SK-N-SH treated with all-trans-retinoic acid at 6 μM for 48 hours (cell line): ENCODE data around the gene IMMT.

ENCODE experiments used
- ATAC-seq: fragments of 200-7000 bp; cut with Tn5 transposase; 3 replicates; pipeline ENCODE4 v1.9.1; 2020; ENCODE audit warnings: mild to moderate bottlenecking, moderate library complexity
- BACH2 ChIP-seq: fragments of 250-450 bp; sonication (Bioruptor Pico); IDR thresholded peaks from 2 replicates; pipeline ENCODE4 v1.9.0; 2021; ENCODE audit warnings: mild to moderate bottlenecking, borderline replicate concordance
- CSDC2 ChIP-seq: fragments of 250-450 bp; sonication (Bioruptor Pico); IDR thresholded peaks from 2 replicates; pipeline ENCODE4 v1.5.0; 2020; ENCODE audit warnings: mild to moderate bottlenecking, moderate library complexity
- CSRNP3 ChIP-seq: fragments of 250-450 bp; sonication (Bioruptor Pico); IDR thresholded peaks from 2 replicates; pipeline ENCODE4 v1.5.1; 2021; ENCODE audit warnings: mild to moderate bottlenecking, moderate library complexity
- ESRRG ChIP-seq: fragments of 250-450 bp; sonication (Bioruptor Pico); IDR thresholded peaks from 2 replicates; pipeline ENCODE4 v1.6.1; 2021; ENCODE audit warnings: mild to moderate bottlenecking
- GLIS3 ChIP-seq: fragments of 250-450 bp; sonication (Bioruptor Pico); IDR thresholded peaks from 2 replicates; pipeline ENCODE4 v1.5.0; 2020; ENCODE audit warnings: mild to moderate bottlenecking, moderate library complexity
- OSR1 ChIP-seq: fragments of 250-450 bp; sonication (Bioruptor Pico); IDR thresholded peaks from 2 replicates; pipeline ENCODE4 v1.8.0; 2022; ENCODE audit warnings: moderate library complexity, mild to moderate bottlenecking, inconsistent platforms
- PPARA ChIP-seq: fragments of 250-450 bp; sonication (Bioruptor Pico); IDR thresholded peaks from 2 replicates; pipeline ENCODE4 v1.5.0; 2020; ENCODE audit warnings: mild to moderate bottlenecking, borderline replicate concordance
- RARB ChIP-seq: fragments of 250-450 bp; sonication (Bioruptor Pico); IDR thresholded peaks from 2 replicates; pipeline ENCODE4 v1.8.0; 2021; ENCODE audit warnings: mild to moderate bottlenecking, moderate library complexity
- SNAI2 ChIP-seq: fragments of 250-450 bp; sonication (Bioruptor Pico); IDR thresholded peaks from 2 replicates; pipeline ENCODE4 v1.5.0; 2020; ENCODE audit warnings: mild to moderate bottlenecking, moderate library complexity
- TOX ChIP-seq: fragments of 250-450 bp; sonication (Bioruptor Pico); IDR thresholded peaks from 2 replicates; pipeline ENCODE4 v1.8.0; 2021; ENCODE audit warnings: mild to moderate bottlenecking, moderate library complexity, borderline replicate concordance
- ZC3H10 ChIP-seq: fragments of 250-450 bp; sonication (Bioruptor Pico); IDR thresholded peaks from 2 replicates; pipeline ENCODE4 v1.5.1; 2021; ENCODE audit warnings: mild to moderate bottlenecking, moderate library complexity
- ZFP3 ChIP-seq: fragments of 250-450 bp; sonication (Bioruptor Pico); IDR thresholded peaks from 2 replicates; pipeline ENCODE4 v1.5.0; 2020; ENCODE audit warnings: mild to moderate bottlenecking, moderate library complexity
- ZFP30 ChIP-seq: fragments of 450-650 bp; formaldehyde crosslinking; IDR thresholded peaks from 2 replicates; pipeline ENCODE4 v1.5.0; 2022; ENCODE audit warnings: mild to moderate bottlenecking, moderate library complexity
- ZNF565 ChIP-seq: fragments of 450-650 bp; formaldehyde crosslinking; conservative IDR thresholded peaks from 2 replicates; pipeline ENCODE4 v1.5.0; 2020; ENCODE audit warnings: low read depth, mild to moderate bottlenecking, moderate library complexity
- ZNF70 ChIP-seq: fragments of 450-650 bp; formaldehyde crosslinking; IDR thresholded peaks from 2 replicates; pipeline ENCODE4 v1.5.0; 2020; ENCODE audit warnings: mild to moderate bottlenecking, moderate library complexity
- ZNF8 ChIP-seq: fragments of 450-650 bp; formaldehyde crosslinking; IDR thresholded peaks from 2 replicates; pipeline ENCODE4 v1.5.0; 2020; ENCODE audit warnings: mild to moderate bottlenecking, moderate library complexity
- TF ChIP-seq, protein P1 (sequence below): fragments of 250-450 bp; sonication (Bioruptor Pico); IDR thresholded peaks from 2 replicates; pipeline ENCODE4 v1.5.1; 2020; ENCODE audit warnings: low read depth, mild to moderate bottlenecking, moderate library complexity
- TF ChIP-seq, protein P2 (sequence below): fragments of 250-450 bp; sonication (Bioruptor Pico); IDR thresholded peaks from 2 replicates; pipeline ENCODE4 v1.8.0; 2021; ENCODE audit warnings: low read depth, mild to moderate bottlenecking, moderate library complexity, borderline replicate concordance
- TF ChIP-seq, protein P3 (sequence below): fragments of 250-450 bp; sonication (Bioruptor Pico); IDR thresholded peaks from 2 replicates; pipeline ENCODE4 v1.8.0; 2020; ENCODE audit warnings: mild to moderate bottlenecking, moderate library complexity, borderline replicate concordance

Gene IMMT

DNA sequence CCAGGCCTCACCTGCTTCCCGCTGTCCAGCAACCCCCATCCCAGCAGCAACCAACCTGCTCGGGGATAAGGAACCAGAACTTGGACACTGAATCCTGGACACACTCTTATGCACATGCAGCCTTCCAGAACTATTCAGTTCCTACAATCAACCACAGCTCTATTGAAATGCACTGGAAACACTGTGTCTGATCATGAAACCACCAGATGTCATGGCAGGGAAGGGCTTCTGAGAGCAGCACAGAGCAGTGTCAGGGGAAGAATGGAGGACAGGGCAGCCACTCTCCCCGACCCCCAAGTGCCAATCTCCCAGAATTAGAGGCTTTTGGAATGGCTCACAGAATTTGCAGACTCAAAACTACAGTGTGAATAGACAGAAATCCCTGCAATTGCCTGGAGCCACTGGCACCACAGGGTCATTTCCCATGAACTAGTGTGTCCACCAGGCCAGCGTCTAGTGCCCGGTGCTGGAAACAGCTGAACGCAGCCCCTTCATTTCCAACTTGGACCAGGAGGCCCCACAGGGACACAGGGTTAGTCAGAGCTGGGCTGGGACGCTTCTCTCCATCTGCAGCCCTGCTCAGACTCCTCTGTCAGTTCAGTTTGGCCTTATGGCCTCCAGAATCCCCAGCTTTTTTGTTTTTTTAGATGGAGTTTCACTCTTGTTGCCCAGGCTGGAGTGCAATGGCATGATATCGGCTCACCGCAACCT lies 29.5 kb upstream of the IMMT start:
- TF ChIP-seq, protein P1, sequence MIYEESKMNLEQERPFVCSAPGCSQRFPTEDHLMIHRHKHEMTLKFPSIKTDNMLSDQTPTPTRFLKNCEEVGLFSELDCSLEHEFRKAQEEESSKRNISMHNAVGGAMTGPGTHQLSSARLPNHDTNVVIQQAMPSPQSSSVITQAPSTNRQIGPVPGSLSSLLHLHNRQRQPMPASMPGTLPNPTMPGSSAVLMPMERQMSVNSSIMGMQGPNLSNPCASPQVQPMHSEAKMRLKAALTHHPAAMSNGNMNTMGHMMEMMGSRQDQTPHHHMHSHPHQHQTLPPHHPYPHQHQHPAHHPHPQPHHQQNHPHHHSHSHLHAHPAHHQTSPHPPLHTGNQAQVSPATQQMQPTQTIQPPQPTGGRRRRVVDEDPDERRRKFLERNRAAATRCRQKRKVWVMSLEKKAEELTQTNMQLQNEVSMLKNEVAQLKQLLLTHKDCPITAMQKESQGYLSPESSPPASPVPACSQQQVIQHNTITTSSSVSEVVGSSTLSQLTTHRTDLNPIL (CRISPR knock-in tag), result no peak
- TF ChIP-seq RARB (CRISPR knock-in tag), result no peak
- no peak for TF ChIP-seq ZFP30
- TF ChIP-seq, protein P2, sequence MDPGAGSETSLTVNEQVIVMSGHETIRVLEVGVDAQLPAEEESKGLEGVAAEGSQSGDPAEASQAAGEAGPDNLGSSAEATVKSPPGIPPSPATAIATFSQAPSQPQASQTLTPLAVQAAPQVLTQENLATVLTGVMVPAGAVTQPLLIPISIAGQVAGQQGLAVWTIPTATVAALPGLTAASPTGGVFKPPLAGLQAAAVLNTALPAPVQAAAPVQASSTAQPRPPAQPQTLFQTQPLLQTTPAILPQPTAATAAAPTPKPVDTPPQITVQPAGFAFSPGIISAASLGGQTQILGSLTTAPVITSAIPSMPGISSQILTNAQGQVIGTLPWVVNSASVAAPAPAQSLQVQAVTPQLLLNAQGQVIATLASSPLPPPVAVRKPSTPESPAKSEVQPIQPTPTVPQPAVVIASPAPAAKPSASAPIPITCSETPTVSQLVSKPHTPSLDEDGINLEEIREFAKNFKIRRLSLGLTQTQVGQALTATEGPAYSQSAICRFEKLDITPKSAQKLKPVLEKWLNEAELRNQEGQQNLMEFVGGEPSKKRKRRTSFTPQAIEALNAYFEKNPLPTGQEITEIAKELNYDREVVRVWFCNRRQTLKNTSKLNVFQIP, result no peak
- TF ChIP-seq SNAI2 (CRISPR knock-in tag), result no peak
- TF ChIP-seq ZNF8 (CRISPR knock-in tag), result no peak
- TF ChIP-seq, protein P3, sequence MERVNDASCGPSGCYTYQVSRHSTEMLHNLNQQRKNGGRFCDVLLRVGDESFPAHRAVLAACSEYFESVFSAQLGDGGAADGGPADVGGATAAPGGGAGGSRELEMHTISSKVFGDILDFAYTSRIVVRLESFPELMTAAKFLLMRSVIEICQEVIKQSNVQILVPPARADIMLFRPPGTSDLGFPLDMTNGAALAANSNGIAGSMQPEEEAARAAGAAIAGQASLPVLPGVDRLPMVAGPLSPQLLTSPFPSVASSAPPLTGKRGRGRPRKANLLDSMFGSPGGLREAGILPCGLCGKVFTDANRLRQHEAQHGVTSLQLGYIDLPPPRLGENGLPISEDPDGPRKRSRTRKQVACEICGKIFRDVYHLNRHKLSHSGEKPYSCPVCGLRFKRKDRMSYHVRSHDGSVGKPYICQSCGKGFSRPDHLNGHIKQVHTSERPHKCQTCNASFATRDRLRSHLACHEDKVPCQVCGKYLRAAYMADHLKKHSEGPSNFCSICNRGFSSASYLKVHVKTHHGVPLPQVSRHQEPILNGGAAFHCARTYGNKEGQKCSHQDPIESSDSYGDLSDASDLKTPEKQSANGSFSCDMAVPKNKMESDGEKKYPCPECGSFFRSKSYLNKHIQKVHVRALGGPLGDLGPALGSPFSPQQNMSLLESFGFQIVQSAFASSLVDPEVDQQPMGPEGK (CRISPR knock-in tag), result no peak
- no peak for TF ChIP-seq ZNF70
- no peak for TF ChIP-seq CSRNP3
- no peak for TF ChIP-seq GLIS3 (CRISPR knock-in tag)
- no peak for TF ChIP-seq OSR1
- no peak for TF ChIP-seq ZFP3 (CRISPR knock-in tag)
- no peak for TF ChIP-seq ZC3H10 (CRISPR knock-in tag)
- TF ChIP-seq CSDC2 (CRISPR knock-in tag), result no peak
- TF ChIP-seq PPARA (CRISPR knock-in tag), result no peak
- TF ChIP-seq, all 23 proteins: peak for 0

GRCh38 chr2:86223927-86224560 lies 28.8 kb upstream of the IMMT start:
- no peak; the same call in 2 of the 3 replicates for ATAC-seq
- TF ChIP-seq RARB (CRISPR knock-in tag), result no peak
- TF ChIP-seq ZNF565, result no peak
- no peak for TF ChIP-seq ESRRG (CRISPR knock-in tag)
- TF ChIP-seq OSR1, result no peak
- TF ChIP-seq BACH2 (CRISPR knock-in tag), result no peak
- TF ChIP-seq ZFP3 (CRISPR knock-in tag), result no peak
- TF ChIP-seq, protein P2, result no peak
- TF ChIP-seq, protein P3 (CRISPR knock-in tag), result no peak

More for the DNA sequence above, 29.5 kb upstream of the IMMT start:
- ATAC-seq, result no peak

GRCh38 chr2:86223140-86223926 lies 28.1 kb upstream of the IMMT start:
- peak; percentile 73 for ATAC-seq
- TF ChIP-seq, protein P1 (CRISPR knock-in tag), result no peak
- TF ChIP-seq SNAI2 (CRISPR knock-in tag) (no peak), TOX (CRISPR knock-in tag) (no peak), CSRNP3 (no peak), BACH2 (CRISPR knock-in tag) (no peak), ESRRG (CRISPR knock-in tag) (no peak), ZFP3 (CRISPR knock-in tag) (no peak), ZFP30 (no peak), CSDC2 (CRISPR knock-in tag) (no peak), ZNF565 (no peak)
- TF ChIP-seq, protein P3 (CRISPR knock-in tag), result no peak
